Medulla oblongata (tissue), 1 donor: ENCODE measurements around the gene GGT5.
"Not testable (repeated sequence)": the region's sequence is repeated elsewhere in the genome, so short reads cannot be mapped to it uniquely, and the experiment has no call there.

Source experiments
- DNase-seq: peaks from one replicate; pipeline ENCODE4 v3.0.0-alpha.2; 2015; ENCODE audit errors: extremely low spot score

GGT5 gene

DNA sequence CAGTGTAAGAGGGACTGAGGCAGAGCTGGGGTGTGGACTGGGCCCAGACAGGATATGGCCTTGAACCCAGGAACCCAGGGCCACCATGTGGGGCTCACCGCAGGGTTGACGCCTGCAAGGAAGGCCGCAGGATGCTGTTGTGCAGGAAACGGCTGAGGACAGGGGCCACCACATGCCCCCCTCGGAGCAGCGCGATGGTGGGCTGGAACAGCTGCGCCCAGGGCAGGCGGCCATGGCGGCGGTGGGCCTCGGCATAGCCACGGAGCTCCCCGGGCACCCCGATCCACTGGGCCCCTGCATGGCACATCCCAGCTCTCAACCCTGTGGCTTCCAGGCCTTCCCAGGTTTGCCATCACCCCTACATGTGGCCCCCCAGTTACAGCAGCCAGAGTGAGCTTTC, 12.2 kb downstream of the GGT5 start:
- DNase-seq, result no peak

DNA sequence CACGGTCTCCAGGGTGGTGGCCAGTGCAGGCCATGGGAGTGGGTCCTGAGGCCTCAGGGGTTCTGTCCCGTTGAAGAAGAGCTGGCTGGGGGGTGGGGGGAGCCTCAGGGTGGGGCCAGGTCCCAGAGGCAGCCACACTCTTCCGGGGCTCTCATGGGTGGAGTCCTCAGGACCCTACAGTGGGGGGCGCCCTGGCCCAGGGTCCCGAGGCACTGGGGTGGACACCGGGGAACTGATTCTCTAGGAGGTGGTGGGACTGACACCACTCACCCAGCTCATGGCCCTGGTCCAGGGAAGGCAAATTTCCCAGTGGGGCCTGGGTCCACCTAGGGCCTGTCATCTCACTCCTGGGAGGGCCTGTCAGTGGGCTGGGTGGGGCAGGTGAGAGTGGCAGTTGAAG, 12.8 kb downstream of the GGT5 start:
- DNase-seq, result no peak

DNA sequence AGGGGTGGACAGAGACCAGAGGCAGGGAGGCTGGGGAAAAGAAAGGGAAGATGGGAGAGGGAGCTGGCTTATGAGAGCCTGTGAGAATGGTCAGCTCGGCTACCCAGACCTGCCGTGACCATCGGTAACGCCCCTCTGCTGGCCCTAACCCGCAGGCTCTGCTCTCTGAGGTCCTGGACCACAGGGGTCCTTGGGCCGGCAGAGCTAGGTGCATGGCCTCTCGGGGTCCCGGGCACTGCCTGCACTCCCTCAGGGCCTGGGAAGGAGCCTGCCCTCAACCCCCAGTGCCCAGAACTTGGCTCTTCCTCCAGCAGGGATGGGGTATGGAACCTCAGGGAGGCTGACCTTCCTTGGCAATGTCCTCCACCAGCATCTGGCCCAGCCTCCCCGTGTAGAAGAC, 13.2 kb downstream of the GGT5 start:
- no peak for DNase-seq

DNA sequence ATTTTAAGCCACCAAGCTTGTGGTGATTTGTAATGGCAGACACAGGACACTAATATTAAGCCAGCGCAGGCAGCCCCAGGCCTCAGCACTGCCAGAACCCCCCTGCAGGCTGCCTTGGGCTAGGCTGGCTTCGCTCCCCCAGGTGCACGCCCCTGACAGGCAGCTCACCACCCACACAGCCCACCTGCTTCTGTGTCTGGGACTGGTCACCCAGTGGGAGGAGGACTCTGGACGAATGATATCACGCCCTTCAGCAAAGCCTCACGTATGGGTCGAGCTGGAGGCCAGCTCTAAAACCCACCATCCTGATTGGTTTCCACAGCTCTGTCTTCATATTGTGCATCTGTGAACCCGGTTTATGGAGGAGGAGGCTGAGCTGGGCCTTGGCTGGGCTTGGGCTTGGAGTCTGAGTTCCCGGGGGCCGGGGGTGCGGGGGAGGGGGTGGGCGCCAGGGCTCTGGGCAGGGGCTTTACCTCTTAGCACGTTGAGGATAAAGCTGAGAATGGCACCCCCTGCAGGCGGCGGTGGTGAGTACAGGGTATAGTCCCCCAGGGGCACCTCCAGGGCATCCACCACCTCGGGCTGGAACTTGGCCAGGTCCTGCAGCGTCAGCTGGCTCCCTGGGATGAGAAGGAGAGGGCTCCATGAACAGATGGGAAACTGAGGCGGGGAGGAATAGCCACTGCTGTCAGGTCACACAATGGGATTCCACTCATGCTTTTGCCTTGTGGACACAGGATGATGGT, 13.8 kb downstream of the GGT5 start:
- DNase-seq, result no peak

DNA sequence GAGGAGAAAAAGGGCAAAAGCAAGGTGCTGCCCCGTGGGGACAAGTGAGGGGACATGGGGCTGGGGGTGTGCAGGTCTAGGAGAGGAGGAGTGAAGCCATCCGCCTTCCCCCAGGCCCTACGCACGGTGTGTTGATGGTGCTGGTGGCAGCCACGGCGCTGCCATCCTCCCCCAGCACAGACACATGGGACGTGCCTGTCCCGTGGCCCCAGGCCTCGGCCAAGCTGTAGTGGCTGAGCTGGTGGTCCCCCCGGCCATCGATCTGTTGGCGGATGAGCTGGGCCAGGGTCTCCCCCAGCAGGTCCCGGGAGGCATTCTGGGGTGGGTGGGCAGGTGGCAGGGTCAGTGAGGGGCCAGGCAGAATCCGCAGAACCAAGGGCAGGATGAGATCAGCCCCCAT, 18.9 kb downstream of the GGT5 start:
- DNase-seq, result no peak

DNA sequence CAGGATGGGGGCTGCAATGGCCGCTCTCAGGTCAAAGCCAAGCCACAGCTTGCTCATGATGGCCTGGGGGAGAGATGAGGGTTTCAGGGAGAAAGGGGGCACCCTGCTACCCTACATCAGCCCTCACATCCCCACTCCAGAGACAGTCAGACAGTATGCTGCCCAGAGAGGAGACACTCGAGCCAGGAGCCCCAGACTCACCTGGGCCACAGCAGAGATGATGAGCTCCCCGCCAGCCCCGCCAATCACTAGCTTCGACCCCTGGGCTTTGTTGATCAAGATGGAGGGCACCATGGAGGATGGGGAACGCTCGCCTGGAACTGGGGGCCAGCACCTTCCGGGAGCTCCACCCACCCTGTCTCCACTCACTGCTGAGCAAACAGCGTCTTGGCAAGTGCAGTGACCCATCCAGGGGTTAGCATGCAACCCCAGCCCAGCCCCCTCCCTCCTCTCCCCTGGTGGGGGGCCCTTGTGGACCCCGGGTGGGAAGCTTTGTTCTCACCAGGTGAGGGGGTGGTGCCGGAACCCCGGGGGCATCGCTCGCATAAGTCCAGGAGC, 19.8 kb downstream of the GGT5 start:
- DNase-seq, result no peak

DNA sequence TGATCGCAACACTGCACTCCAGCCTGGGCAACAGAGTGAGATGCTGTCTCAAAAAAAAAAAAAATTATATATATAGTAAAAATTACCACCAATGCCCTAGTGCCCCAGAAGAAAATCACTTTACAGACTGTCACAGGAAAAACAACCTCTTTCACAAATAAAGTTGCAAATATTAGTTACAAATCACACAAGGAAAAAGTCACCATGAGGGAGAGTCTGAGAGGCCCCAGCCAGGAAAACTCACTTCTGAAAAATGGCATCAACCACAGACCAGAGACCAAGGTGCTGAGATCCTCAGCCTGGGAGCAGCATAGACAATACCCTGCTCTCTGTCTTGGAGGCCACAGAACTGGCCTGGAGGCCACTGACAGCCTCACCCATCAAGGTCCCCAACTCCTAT, 20.4 kb downstream of the GGT5 start:
- no peak for DNase-seq

DNA sequence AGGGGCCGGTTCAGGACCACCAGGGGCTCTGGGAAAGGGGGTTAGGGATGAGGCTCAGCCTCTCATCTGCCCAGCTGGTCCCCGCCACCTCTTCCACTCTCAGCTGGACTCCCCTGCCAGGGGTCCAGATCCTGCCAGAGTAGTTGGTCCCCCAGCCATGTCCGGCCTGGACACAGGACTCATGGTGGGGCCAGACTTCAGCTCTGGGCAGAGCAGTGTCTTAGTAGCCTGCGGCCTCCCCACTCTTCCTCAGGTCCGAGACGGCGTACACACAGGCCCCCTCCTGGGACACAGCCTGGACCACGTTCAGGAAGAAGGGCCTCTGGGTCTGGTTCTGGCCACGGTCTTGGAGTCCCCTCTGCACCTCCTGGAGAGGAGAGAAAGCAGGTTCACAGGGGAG, 25.1 kb downstream of the GGT5 start:
- DNase-seq, result no peak

DNA sequence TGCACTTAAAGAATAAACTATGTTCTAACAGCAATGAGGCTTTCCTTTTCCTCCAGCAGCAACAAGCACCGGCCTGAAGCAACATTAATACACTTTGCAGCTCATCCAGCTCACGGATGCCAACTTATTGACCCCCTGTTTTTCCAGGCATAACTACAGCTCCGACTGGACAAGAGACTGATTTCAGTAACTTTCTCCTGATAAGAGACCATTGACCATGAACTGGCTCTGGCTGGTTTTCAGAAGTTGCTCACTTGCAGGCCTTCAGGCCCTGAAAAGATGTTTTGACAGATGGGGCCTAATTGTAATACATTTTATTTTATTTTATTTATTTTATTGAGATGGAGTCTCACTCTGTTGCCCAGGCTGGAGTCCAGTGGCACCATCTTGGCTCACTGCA, 27.5 kb downstream of the GGT5 start:
- DNase-seq, result no peak

DNA sequence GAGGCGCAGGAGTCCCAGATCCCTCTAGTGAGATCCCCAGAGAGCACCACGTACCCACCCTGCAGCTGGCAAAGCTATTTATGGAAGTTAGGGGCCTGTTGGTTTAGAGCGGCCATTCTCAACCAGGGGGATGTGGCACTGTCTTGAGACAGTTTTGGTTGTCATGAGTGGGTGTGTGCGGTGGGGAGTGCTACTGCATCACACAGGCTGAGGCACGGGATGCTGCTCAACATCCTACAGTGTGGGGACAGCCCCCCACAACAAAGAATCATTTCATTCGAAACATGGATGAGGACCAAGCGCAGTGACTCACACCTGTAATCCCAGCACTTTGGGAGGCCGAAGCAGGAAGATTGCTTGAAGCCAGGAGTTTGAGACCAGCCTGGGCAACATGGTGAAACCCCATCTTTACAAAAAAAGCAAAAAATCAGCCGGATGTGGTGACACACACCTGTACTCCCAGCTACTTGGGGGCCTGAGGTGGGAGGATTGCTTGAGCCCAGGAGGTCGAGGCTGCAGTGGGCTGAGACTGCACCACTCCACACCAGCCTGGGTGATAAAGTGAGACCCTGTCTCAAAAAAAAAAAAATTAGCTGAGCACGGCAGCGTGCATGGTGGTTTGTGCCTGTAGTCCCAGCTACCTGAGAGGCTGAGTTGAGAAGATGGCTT, 28.2 kb downstream of the GGT5 start:
- no peak for DNase-seq

DNA sequence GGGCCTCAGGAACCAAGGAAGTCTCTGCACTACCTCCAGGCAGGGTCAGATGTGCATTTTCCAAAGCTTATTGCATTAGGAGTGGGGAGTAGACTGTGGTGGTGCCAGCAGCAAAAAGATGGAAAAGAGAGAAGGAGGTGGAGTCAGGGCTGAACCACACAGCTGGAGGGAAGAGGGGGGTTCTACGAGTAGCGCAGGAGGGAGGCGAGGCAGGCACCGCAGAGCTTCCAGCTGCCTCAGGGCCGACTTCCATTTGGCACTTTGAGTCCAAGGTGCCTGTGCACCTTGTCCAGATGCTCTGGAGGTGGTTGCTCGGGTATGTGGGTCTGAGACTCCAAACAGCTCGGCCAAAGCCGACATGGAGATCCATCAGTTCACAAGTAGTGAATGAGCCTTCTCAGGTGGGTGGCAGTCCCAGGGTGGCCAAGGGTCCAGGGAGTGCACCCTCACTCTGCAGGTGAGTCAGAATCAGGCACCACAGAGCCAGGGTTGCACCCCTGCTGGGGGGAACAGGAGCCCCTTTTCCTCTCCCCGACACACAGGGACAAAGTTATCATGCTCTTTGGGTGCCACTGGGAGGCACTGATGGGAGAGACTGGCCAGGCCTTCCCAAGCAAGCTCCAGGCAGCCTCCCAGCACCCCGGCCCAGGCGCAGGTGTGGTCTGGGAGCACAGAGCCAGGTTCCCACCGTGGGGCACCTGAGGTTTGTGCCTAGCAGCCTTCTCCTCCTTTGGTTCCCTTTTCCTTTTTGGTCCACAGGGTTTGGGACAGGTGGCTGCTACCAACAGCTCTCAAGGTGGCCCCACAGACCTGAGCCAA, 30.2 kb downstream of the GGT5 start:
- DNase-seq, result no peak

DNA sequence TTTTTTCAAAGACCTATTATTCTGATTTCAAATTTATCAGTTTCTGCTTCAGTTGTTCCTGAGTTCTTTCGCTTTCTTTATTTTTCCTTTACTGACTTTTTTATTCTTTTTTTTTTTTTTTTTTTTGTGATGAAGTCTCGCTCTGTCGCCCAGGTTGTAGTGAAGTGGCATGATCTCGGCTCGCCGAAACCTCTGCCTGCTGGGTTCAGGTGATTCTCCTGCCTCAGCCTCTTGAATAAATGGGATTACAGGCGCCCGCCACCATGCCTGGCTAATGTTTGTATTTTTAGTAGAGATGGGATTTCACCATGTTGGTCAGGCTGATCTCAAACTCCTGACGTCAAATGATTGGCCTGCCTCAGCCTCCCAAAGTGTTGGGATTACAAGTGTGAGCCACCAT, 31.8 kb downstream of the GGT5 start:
- DNase-seq, result not testable (repeated sequence)

DNA sequence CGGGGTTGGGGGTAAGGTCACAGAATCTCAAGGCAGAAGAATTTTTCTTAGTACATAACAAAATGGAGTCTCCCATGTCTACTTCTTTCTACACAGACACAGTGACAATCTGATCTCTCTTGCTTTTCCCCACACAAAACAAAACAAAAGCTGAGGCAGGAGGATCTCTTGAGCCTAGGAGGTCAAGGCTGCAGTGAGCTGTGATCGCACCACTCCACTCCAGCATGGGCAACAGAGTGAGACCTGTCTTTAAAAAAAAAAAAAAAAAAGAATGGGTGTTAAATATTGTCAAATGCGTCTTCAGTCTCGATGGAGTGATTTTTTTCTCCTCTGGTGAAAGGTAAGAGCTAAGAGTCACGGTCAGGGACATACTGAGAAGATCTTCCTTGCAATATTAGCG, 33.2 kb downstream of the GGT5 start:
- not testable (repeated sequence) for DNase-seq

DNA sequence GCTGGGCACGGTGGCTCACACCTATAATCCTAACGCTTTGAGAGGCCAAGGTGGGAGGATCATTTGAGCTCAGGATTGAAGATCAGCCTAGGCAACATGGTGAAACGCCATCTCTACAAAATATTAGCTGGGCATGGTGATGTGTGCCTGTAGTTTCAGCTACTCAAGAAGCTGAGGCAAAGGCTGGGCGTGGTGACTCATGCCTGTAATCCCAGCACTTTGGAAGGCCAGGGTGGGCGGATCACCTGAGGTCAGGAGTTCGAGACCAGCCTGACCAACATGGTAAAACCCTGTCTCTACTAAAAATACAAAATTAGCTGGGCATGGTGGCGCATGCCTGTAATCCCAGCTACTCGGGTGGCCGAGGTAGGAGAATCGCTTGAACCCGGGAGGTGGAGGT, 34.5 kb downstream of the GGT5 start:
- DNase-seq, result not testable (repeated sequence)

DNA sequence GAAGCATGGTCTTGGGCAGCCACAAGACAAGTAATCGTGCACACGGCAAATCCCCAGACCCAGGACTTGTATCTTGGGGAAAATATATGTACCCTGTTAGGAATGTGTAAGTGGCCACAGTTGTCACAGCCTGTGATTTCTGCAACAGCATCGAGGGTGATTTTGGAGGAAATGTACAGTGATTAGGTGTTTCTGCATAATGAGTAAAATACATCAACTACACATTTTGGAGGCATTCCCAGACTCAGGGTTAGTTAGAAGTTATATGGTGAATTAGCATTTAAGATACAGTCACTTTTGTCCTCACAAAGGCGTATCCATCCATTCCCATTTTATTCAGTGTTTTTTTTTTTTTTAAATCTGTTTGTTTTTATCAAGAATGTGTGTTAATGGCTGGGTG, 35.2 kb downstream of the GGT5 start:
- DNase-seq, result no peak

DNA sequence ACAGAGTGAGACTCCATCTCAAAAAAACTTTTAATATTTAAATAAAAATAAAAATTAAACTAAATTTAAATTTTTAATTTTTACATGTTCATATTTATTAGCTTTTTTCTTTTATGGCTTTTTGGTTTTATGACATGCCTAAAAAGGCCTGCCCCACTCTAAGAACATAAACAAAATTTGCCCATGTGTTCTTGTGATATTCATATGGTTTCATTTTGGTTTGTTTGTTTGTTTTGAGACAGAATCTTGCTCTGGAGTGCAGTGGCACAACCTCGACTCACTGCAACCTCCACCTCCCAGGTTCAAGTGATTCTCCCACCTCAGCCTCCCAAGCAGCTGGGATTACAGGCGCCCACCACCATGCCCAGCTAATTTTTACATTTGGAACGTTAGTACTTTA, 35.9 kb downstream of the GGT5 start:
- DNase-seq, result no peak

DNA sequence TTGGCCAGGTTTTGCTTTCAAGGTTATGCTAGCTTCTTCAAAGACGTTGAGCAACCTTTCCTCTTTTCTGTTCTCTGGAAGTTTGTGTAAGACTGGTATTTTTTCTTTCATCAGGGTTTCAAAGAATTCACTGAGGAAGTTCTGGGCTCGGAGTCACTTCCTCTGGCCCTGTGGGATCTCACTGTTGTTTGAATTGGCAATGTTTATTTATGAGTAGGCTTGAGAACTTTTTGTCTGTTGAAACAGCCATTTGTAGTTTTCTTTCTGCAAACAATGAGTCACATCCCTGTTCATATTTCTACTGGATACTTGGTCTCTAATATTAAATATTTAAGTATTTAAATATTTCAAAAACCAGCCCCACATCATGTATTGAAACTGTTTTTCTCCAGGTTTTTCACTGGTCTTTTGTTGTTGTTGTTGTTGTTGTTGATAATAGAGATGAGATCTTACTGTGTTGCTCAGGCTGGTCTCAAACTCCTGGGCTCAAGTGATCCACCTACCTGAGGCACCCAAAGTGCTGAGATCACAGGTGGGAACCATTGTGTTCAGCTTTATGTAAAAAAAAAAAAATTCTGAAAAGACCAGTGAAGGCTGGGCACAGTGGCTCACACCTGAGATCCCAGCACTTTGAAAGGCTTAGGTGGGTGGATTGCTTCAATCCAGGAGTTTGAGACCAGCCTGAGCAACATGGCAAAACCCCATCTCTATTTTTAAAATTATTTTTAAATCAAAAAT, 36.7 kb downstream of the GGT5 start:
- DNase-seq, result peak; percentile 83

DNA sequence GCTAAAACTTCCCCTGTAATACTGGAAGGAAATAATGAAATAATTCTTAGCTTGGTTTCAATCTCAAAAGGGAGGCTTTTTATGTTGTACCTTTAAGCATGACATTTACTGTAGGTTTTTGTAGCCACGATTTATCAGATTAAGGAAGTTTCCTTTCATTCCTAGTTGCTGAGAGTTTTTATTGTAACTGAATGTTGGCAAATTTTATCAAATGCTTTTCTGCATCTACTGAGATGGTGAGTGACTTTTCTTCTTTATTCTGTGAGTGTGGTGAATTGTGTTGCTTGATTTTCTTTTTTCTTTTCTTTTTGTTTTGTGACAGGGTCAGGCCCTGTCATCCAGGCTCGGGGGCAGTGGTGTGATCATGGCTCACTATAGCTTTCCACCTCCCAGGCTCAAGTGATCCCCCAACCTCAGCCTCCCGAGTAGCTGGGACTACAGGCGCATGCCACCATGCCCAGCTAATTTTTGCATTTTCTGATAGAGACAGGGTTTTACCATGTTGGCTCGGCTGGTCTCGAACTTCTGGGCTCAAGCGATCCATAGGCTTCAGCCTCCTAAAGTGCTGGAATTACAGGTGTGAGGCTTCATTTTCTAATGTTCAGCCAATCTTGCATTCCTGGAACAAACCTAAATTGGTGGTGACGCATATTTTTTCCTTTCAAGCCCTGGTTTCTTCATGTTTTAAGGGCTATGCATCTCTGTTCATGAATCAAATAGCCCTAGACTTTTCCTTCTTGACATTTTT, 37.4 kb downstream of the GGT5 start:
- DNase-seq, result no peak

DNA sequence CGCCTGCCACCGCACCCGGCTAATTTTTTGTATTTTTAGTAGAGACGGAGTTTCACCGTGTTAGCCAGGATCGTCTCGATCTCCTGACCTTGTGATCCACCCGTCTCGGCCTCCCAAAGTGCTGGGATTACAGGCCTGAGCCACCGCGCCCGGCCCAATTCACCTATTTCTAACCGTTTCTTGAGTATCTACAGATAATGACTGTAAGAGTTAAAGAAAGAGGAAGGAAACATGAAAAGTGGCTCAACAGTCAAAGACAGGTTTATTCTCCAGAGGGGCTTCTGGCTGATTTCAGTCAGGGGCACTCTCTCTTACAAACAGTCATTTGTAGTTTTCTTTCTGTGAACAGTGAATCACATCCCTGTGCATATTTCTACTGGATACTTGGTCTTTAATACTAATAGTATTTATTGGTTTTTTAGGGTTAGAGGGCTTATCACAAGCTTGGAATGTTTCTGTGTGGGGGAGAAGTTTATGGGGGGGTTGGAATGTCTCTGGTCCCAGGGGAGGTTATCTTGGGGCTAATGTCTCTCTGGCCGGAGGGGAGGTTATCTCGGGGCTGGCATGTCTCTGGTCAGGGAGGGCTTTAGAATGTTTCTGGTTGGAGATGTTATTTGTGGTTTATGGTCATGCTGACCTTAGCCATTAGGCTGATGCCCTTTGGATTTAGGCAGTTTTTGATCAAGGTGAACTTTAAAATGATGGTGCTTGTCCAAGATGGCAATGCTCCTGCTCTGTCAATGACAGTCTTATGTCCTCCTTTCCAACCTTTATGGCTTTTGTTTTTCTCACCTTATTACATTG, 38.2 kb downstream of the GGT5 start:
- not testable (repeated sequence) for DNase-seq
